Natural killer cell (primary cell): ENCODE data around the gene MYO1D. TPM values are rescaled to one million over a fixed set of nuclear protein-coding genes. Genes with fewer than 3 reads are reported as not detected.
A peak's percentile ranks its signal among the peaks of the same experiment; 100 is the strongest.
"Not testable (repeated sequence)": the region's sequence is repeated elsewhere in the genome, so short reads cannot be mapped to it uniquely, and the experiment has no call there.

Source experiments
- ATAC-seq, 3 donors: fragments of 150-1000 bp in 2 of 3; fragments of 200-7000 bp in 1 of 3; cut with Tn5 transposase; 1 replicate in 1 of 3; 2 replicates in 2 of 3; pipeline ENCODE4 v1.10.0; 2021; ENCODE audit warnings: mild to moderate bottlenecking in 2 of 3, moderate library complexity in 2 of 3
- DNase-seq, 2 donors: peaks; one replicate each; pipeline versions ENCODE4 v3.0.0 to v3.0.0-alpha.2; 2013 to 2021; ENCODE audit warnings: mixed read lengths in 1 of 2
- H3K27ac ChIP-seq: one replicate; pipeline ENCODE4 v1.5.1; 2013; ENCODE audit warnings: mild to moderate bottlenecking, low read length
- H3K27me3 ChIP-seq: one replicate; pipeline ENCODE4 v1.6.1; 2013; ENCODE audit warnings: low read length; ENCODE audit not compliant: control insufficient read depth, insufficient read depth
- H3K36me3 ChIP-seq: one replicate; pipeline ENCODE4 v1.6.1; 2013; ENCODE audit warnings: low read length; ENCODE audit not compliant: control insufficient read depth, insufficient read depth
- H3K4me1 ChIP-seq: one replicate; pipeline ENCODE4 v1.6.1; 2013; ENCODE audit warnings: low read length; ENCODE audit not compliant: control insufficient read depth, insufficient read depth
- H3K4me3 ChIP-seq: one replicate; pipeline ENCODE4 v1.5.1; 2013; ENCODE audit warnings: low read length
- H3K9me3 ChIP-seq: one replicate; pipeline ENCODE4 v1.6.1; 2013; ENCODE audit warnings: low read length; ENCODE audit not compliant: control insufficient read depth, insufficient read depth
- H3K27ac Mint-ChIP-seq, 2 donors: one replicate each; pipeline ENCODE4 v1.8.0; 2022; ENCODE audit warnings: mild to moderate bottlenecking in 2 of 2, mixed read lengths in 2 of 2, moderate library complexity in 1 of 2
- H3K27me3 Mint-ChIP-seq, 2 donors: one replicate each; pipeline ENCODE4 v1.8.0; 2022; ENCODE audit warnings: low read depth in 2 of 2, mixed read lengths in 2 of 2
- H3K36me3 Mint-ChIP-seq: one replicate; pipeline ENCODE4 v1.8.0; 2022; ENCODE audit warnings: mixed read lengths
- H3K4me1 Mint-ChIP-seq, 2 donors: one replicate each; pipeline ENCODE4 v1.8.0; 2022; ENCODE audit warnings: mixed read lengths in 2 of 2
- H3K4me3 Mint-ChIP-seq: one replicate; pipeline ENCODE4 v1.8.0; 2022; ENCODE audit warnings: mild to moderate bottlenecking, moderate library complexity, mixed read lengths
- H3K9me3 Mint-ChIP-seq, 2 donors: one replicate each; pipeline ENCODE4 v1.8.0; 2022; ENCODE audit warnings: mixed read lengths in 2 of 2
- CTCF ChIP-seq: fragments of 200-600 bp; IDR thresholded peaks from one replicate; pipeline ENCODE4 v1.8.0; 2022; ENCODE audit warnings: antibody characterized with exemption
- WGBS: methylation state at CpG from one replicate; pipeline ENCODE4 v1.1.7; 2013; ENCODE audit warnings: missing lambda C conversion rate; ENCODE audit not compliant: insufficient coverage; 5-methylcytosine and 5-hydroxymethylcytosine counted together
- intact Hi-C: fragments of 100-400 bp; cut with micrococcal nuclease; formaldehyde crosslinking; loops from one replicate; pipeline ENCODE4 v1.14.2; 2022
- total RNA-seq, 4 donors: library from RNA; stranded (reverse); fragments of 120-200 nt in 1 of 4; gene quantifications; one replicate each; pipeline versions ENCODE4 v1.2.3 to v1.2.4, GENCODE V29; 2013 to 2022

MYO1D gene
- total RNA-seq, 3 donors from 2014 or later (not counting 1 experiment from before 2014, with no cell fraction given) = 6.8 to 20.2 (median 10.5) TPM

- H3K27ac Mint-ChIP-seq = peak overlapping the region; percentile 91 to 97
- H3K36me3 Mint-ChIP-seq = no peaks in the 10 kb centered on the region
- H3K27me3 ChIP-seq = no peaks in the 10 kb centered on the region
- no peaks in the 10 kb centered on the region for H3K9me3 Mint-ChIP-seq
- H3K36me3 ChIP-seq = no peaks in the 10 kb centered on the region
- H3K4me3 Mint-ChIP-seq = peak overlapping the region; percentile 31
- no peak for DNase-seq
- peaks cover 86% of the 10 kb centered on the region for H3K4me1 ChIP-seq
- ATAC-seq = no peak
- H3K4me1 Mint-ChIP-seq = peaks cover 79 to 82% of the 10 kb centered on the region in 2 donors
- 56% methylated on average over 3 of the region's 4 CpGs for WGBS
- intact Hi-C loops = no loop called here
- H3K4me3 ChIP-seq = no peak overlapping the region
- no peak overlapping the region for H3K27ac ChIP-seq
- no peak for TF ChIP-seq CTCF
- H3K9me3 ChIP-seq = no peaks in the 10 kb centered on the region
- no peaks in the 10 kb centered on the region for H3K27me3 Mint-ChIP-seq
Measured at GRCh38 chr17:32525122-32525521, 351.8 kb downstream of the MYO1D start.

GRCh38 chr17:32524553-32524880, 352.4 kb downstream of the MYO1D start:
- intact Hi-C loops, H3K27me3 Mint-ChIP-seq, DNase-seq, H3K27me3 ChIP-seq, H3K9me3 Mint-ChIP-seq, ATAC-seq, H3K9me3 ChIP-seq, H3K36me3 ChIP-seq, H3K4me3 ChIP-seq, H3K36me3 Mint-ChIP-seq: not testable (repeated sequence)
- H3K27ac Mint-ChIP-seq = peak overlapping the region; percentile 91 to 97
- H3K4me1 Mint-ChIP-seq = peaks cover 81 to 82% of the 10 kb centered on the region in 2 donors
- Histone ChIP-seq H3K27ac (peak overlapping the region; percentile 74), H3K4me1 (peaks cover 87% of the 10 kb centered on the region)
- WGBS = 69% methylated on average over 2 of the region's 6 CpGs
- H3K4me3 Mint-ChIP-seq = peak overlapping the region; percentile 61

- intact Hi-C loops = loop anchor here (1.0 kb wide), 1 partner anchor 21 kb away; no protein-coding TSS in a partner anchor
- Mint-ChIP-seq H3K27ac (peak overlapping the region; percentile 91 to 97), H3K27me3 (no peaks in the 10 kb centered on the region), H3K36me3 (no peaks in the 10 kb centered on the region), H3K4me3 (peak overlapping the region; percentile 61), H3K9me3 (no peaks in the 10 kb centered on the region), H3K4me1 (peaks cover 80% of the 10 kb centered on the region in 2 donors)
- no peaks in the 10 kb centered on the region for H3K9me3 ChIP-seq
- ATAC-seq (peak; percentile 28 to 62 (median 48)), DNase-seq (peak in 1 of 2 donors; percentile 74)
- H3K27ac ChIP-seq = peak overlapping the region; percentile 74
- H3K4me1 ChIP-seq = peaks cover 84% of the 10 kb centered on the region
- no peaks in the 10 kb centered on the region for H3K27me3 ChIP-seq
- 26% methylated on average over 10 of the region's 12 CpGs for WGBS
- H3K36me3 ChIP-seq = no peaks in the 10 kb centered on the region
- no peak overlapping the region for H3K4me3 ChIP-seq
- no peak for TF ChIP-seq CTCF
Measured at GRCh38 chr17:32523827-32524552, 352.9 kb downstream of the MYO1D start.

GRCh38 chr17:32523017-32523680, 353.8 kb downstream of the MYO1D start:
- ATAC-seq (peak; percentile 41 to 65 (median 54)), DNase-seq (peak in 1 of 2 donors; percentile 76)
- H3K4me1 ChIP-seq = peaks cover 84% of the 10 kb centered on the region
- Mint-ChIP-seq H3K27me3 (no peaks in the 10 kb centered on the region), H3K36me3 (no peaks in the 10 kb centered on the region), H3K9me3 (no peaks in the 10 kb centered on the region), H3K4me3 (peak overlapping the region; percentile 61), H3K27ac (peak overlapping the region; percentile 91 to 97), H3K4me1 (peaks cover 80% of the 10 kb centered on the region in 2 donors)
- peak overlapping the region; percentile 74 for H3K27ac ChIP-seq
- intact Hi-C loops = loop anchor here (1.0 kb wide), 1 partner anchor 20 kb away; no protein-coding TSS in a partner anchor
- H3K4me3 ChIP-seq = no peak overlapping the region
- no peaks in the 10 kb centered on the region for H3K27me3 ChIP-seq
- TF ChIP-seq CTCF = no peak
- H3K36me3 ChIP-seq = no peaks in the 10 kb centered on the region
- 30% methylated on average over 11 of the region's 11 CpGs for WGBS
- no peaks in the 10 kb centered on the region for H3K9me3 ChIP-seq
